HG03196 (cell line): ENCODE measurements around the gene AFG1L.
"Not testable (repeated sequence)": the region's sequence is repeated elsewhere in the genome, so short reads cannot be mapped to it uniquely, and the experiment has no call there.

ENCODE experiments used
- ATAC-seq: cut with Tn5 transposase; IDR thresholded peaks from one replicate; pipeline ENCODE4 v1.9.1; 2021; ENCODE audit not compliant: unreplicated experiment

AFG1L gene

DNA sequence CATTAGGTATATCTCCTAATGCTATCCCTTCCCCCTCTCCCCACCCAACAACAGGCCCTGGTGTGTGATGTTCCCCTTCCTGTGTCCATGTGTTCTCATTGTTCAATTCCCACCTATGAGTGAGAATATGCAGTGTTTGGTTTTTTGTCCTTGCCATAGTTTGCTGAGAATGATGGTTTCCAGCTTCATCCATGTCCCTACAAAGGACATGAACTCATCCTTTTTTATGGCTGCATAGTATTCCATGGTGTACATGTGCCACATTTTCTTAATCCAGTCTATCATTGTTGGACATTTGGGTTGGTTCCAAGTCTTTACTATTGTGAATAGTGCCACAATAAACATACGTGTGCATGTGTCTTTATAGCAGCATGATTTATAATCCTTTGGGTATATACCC is 154.9 kb downstream of the AFG1L start:
- ATAC-seq, result not testable (repeated sequence)

DNA sequence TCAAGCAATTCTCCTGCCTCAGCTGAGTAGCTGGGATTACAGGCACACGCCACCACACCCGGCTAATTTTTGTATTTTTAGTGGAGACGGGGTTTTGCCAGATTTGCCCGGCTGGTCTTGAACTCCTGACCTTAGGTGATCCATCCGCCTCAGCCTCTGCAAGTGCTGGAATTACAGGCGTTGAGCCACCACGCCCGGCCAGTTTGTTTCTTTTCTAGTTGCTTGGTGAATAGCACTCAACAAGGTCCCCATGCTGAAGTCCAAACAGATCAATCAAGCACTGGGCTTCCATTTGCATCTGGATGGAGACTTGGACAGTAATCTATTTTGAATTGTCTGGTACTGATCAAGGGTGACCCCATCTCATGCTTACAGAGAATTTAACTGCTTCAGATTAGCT is 157.0 kb downstream of the AFG1L start:
- ATAC-seq, result no peak

DNA sequence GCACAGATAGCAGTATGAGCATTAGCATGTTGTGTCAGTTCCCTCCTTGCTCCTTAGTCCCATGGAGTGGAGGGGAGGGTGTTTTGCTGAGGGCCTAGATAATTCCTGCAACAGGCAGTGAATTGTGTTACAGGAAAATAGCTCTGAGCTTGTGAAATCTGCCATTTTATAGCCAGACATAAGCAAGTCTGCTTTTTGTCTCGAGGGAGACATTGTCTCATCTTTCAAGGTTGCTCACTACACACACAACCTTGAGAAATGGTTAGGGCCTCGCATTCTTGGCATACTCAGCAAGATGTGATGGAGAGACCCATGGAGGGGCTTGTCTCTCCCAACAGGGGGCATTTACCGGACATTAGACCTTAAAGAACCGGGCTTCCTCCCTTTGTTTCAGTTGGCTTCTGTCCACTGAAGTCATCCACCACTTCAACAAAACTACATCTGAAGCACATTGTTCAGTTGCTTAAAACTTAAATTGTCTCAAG is 157.9 kb downstream of the AFG1L start:
- ATAC-seq, result no peak

DNA sequence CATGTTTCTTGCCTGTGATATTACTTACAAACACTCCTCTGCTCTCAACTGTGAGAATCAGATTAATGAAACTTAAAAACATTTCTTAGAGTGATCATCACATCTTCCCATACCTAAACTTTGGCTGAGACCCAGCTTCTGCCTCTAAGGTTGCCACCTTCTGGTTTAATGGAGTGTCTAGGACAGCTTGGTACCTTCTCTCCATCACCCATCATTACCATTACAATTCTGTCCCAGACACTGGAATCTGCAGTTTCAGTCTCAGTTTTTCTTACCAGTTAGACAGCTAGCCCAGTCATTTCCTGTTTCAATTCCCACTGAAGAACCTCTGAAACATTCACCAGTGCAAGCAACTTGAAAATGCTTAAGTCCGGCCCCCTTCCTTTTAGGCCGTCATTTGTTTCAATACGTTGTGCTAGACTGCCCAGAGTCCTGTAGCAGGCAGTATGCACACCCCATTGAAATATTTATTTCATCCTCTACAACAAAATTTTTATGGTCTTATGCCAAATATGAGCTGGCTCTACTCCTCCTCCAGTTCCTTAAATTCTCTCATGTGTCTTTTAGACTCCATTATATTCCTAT is 158.8 kb downstream of the AFG1L start:
- no peak for ATAC-seq

DNA sequence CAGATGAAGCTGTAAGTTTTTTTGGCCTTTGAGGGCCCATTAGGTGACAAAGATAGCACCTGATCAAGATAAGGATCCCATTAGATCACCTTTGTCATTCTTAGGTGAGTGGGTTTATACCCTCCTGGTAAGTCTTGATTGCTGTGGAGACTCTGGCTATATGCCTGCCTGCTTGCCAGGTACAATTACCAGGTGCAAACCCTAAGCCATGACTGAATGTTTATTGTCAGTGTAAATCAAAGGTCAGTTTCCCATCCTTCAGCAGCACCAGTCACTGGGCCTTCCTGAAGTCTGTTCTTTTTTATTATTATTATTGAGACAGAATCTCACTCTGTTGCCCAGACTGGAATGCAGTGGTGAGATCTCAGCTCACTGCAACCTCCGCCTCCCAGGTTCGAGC is 159.5 kb downstream of the AFG1L start:
- no peak for ATAC-seq

DNA sequence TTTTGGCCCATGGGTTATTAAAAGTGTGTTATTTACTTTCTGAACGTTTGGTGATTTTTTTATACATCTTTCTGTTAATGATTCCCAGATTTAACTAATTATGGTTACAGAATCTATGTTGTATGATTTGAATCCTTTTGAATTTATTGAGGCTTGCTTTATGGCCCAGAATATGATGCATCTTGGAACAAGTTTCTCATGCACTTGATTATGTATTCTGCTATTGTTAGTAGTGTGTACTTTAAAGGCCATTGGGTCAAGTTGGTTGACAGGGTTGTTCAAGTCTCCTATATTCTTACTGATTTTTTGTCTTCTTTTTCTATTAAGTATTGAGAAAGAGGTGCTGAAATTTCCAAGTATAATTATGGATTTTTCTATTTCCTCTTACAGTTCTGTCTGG is 160.8 kb downstream of the AFG1L start:
- ATAC-seq, result no peak

DNA sequence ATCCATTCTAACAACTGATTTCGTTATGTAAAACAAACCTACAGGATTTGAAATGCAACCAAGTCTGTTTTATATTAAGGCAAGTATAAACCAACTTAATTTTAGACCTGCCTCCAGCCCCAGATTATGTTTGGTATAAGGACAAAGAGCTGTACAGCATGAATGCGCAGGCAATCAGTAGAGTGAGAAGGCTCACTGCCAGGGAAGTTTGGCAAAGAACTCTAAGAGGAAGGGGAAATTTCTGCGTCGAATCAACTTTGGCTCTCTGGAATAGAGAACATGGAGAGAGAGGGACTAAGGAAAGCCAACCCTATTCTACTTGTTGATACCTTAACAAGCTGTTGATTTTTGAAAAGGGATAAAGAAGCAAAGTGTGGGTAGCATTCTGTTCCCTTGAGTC is 168.9 kb downstream of the AFG1L start:
- no peak for ATAC-seq

DNA sequence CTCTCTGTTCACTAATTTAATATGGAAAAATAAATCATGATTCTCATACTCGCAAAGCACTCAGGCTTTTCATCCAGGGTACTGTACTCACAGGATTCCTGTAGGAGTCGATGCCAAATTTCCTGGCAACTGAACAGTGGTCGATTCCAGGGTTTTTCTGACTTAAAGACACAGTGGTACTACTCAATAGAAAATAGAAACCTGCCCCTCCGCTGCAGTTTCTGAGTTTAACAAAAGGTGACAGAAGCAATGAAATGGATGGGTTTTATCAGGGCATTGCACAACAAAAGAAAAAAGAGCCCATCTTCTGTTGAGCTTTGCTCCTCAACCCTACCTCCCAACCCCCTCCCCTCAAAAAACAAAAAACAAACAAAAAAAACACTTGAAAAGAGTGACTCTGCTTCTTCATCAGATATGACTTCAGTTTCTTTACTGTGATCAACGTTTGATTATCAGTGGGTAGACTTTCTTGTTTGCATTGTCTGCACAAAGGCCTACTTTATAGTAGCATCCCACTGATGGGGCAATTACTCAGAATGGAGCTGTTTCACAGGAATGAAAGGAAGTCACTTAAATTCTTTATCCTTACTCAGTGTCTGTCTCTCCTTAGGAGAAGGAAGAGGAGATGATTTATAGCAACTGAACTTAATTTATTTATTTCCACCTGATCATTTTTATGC is 169.7 kb downstream of the AFG1L start:
- ATAC-seq, result no peak

DNA sequence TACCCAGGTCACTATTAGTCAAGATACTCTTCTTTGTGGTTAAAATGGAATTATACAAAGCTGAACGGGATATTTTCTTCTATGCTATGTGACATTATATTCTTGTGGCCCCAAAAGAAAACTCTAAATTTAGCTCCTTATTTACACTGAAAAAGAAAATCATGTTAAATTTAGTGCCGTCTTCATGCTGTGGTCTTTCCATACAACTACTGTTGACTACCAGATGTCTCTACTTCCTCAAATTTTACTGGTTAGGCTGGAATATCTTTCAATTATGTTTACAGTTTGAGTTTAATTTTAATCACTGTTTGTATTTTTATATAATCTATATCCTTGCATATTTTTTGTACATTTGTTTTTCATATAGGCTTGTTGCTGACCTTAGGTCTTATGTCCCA is 170.2 kb downstream of the AFG1L start:
- ATAC-seq, result no peak

DNA sequence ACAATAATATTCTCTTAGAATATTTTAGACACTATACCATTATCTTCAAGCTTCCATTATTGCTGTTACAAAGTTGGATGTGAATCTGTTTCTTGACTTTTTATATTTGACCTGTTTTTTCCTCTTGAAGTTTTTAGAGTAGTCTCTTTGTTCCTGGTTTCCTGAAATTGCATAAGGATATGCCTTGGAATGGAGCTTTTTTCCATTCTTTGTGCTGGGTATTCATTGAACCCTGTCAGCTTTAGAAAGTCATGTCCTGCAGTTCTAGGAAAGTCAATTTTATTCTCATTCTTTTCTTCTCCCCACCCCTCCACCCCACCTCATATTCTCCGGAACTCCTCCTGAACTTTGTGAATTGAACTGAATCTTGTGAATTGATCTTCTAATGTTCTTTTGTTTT is 173.5 kb downstream of the AFG1L start:
- no peak for ATAC-seq

DNA sequence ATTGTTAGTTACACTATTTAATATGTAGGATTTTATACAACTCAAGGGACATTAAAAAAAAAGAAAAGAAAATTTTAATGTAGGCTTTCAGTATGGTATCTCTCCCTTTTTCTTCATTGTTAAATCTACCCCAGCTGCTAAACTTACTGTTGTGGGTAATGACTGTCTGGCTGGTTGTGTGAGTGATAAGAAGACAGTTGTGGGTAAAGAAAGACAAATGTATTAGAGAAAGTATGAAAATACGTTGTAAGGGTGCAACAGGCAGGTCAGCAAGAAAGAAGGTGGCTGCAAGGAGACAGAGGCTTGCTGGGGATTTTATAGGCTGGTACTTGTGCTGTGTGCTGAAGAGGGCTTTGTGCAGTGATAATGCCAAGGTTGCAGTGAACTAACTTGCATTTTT is 174.5 kb downstream of the AFG1L start:
- ATAC-seq, result no peak

DNA sequence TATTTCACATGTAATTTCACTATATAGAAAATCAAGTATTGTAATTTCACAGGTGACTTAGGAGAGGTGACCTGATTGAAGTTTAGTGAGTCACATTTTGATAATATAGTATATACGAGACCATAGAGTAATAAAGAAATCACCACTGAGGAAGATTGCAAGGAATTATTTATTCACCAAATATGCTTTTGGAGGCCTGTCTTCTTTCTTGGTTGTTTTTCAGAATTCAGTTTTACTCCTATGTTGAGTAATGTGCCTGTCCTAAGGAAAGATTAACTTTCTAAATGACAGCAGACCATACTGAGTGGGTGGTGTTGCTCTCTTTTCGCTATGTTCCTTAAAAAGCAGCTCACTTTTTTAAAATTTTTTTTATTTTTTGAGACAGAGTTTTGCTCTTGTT is 178.3 kb downstream of the AFG1L start:
- no peak for ATAC-seq

DNA sequence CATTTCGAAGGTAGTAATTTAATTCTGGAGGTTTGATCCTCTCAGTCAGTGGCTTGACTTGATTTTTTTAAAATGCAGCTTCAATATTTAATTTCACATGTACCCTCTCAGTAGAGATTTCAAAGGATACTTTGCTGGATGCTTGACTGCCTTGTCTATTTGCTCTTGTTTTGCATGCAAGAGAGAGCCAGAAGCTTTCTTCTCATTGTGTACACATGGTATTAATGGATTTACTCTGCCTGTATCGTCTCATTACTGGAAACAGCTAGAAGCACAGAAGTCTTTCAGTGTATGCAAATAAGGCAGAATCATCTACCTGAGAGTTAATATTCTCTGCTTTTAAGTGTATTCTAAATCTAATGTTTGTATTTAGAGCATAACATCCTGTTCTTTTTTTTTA is 181.5 kb downstream of the AFG1L start:
- ATAC-seq, result no peak

DNA sequence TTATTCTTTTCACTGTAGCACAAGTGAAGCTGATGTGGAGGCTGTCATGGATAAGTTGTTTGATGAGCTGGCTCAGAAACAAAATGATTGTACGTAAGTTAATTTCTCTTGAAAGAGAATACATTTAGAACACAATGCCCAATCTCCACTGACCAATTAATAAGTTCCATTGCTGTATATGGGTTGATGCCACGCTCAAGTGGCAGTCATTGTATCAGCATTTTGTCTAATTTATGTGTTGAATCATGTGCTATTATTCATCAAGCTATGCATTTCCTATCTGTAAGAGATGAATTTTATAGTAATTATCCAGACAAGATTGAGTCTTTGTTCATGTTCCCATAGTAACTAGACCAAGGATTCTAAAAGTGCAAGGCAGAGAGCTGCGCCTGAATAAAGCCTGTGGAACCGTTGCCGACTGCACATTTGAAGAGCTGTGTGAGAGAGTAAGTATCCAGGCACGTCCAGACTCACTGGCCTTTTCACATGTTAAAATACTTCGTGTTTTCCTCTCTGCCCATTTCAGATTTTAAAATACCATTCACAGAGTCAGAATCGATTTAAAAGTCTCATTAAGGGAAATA is 182.1 kb downstream of the AFG1L start:
- no peak for ATAC-seq

DNA sequence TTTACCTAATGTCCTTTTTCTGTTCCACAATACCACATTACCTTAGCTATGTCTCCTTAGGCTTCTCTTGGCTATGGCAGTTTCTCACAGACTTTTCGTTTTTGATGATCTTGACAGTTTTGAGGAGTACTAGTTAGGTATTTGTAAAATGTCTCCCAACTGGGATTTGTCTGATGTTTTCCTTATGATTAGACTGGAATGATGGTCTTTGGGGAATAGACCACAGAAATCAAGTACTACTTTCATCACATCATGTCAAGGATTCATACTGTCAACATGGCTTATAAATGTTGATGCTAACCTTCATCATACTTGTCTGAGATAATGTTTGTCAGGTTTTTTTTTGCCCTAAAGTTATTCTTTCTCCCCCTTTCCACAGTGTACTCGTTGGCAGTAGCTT is 187.7 kb downstream of the AFG1L start:
- no peak for ATAC-seq

DNA sequence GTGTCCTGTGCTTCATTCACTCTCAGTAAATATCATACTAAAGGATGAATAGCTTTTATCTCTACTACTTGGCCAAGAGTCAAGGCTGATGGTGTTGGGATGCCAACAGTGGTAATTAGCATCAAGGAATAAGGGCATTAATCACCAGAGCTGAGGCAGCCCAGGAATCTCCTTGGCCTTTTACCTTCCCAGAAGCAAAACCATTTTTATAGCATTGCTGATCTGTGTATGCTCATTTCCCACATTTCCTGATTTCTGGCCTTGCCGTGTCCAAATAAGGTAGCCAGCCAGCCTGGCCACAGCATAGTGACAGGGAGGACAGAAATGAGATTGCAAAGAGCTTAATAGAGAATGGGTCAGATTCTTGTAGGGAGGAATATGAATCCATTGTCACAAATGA is 189.2 kb downstream of the AFG1L start:
- no peak for ATAC-seq

DNA sequence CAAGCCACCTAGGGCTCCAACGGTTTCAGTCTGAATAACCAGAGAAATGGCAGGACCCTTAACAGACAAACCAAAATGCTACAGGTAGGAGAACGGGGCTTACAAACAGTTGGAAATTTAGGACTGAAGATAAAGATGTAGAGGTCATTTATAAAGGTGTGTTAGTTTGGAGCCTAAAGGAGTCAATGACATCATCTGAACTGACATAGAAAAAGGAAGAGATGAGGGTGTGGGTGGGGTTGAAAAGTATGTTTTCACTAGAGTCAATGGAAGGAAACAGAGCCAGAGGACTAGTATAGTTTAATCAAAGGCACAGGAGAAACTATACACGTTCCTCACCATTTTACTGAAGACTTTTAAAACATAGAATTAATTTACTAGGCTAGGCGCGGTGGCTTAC is 194.8 kb downstream of the AFG1L start:
- no peak for ATAC-seq

DNA sequence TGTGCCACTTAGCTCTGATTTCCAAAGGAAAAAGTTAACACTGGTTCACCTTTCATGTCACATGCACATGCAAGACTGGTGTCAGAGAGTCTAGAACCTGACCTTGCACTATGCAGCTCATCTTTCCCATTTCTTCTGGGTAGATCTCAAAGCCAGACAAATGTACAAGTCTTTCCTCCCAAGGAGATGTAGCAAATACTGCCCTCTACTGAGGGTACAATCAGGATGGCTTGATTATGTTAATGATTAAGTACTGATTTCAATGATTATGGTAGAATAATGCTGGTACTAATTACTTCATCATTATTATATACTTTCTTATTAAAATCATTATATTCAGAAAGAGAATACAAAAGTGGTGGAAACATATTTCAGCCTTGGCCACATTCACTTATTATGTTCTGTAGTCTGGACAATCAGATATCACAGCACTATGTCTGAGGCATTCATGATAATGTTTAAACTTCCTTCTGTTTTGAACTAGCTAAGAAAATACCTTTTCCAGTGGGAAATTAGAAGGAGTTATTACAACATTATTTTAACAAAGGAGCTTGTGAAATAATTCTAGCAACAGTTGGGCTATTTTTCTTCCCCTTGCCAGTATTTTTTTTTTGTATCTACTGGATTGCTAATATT is 197.4 kb downstream of the AFG1L start:
- ATAC-seq, result no peak

DNA sequence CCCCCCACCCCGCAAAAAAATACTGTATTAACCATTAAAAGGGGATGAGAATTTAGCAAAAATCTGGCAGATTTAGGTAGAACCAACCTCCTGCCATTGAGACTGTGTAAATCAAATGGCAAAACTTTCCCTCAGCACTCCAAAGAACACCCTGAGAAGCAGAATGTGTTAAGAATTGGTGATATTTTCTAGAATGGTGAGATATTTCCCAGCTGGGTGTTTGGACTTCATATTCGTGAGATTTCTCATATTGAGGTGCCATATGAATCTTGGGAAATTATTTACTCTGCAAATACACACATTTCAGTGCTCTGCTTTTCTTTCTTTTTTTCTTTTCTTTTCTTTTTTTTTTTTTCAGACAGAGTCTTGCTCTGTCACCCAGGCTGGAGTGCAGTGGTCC is 199.6 kb downstream of the AFG1L start:
- ATAC-seq, result no peak

DNA sequence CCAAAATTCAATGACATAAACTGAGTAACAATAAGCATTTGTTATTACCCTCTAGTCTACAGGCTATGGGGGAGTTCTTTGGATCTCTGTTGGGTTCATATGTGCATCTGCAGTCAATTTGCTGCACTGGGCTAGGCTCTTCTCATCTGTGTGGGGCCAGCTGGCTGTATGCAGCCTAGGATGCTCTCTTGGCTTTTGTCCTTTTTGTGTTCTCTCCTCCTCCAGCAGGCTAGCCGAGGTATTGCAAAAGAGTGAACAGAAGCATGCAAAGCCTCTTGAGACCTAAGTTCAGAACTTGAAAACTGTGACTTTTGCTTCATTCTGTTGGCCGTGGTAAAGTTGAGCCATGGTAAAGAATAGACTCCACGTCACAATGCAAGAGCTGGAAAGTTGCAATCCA is 203.0 kb downstream of the AFG1L start:
- ATAC-seq, result no peak

DNA sequence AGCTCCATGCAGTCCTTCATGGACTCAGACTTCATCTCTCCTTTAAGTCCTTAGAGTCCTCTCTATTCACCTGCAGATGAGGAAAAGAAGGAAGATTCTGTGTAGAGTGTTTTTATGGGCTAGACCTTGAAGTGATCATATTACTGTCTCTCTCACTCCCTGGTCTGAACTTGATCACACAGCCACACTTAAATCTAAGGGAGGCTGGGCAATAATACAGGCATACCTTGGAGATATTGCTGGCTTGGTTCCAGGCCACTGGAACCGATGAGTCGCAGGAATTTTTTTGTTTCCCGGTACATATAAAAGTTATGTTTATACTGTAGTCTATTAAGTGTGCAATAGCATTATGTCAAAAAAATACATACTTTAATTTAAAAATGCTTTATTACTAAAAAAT is 206.7 kb downstream of the AFG1L start:
- ATAC-seq, result no peak

DNA sequence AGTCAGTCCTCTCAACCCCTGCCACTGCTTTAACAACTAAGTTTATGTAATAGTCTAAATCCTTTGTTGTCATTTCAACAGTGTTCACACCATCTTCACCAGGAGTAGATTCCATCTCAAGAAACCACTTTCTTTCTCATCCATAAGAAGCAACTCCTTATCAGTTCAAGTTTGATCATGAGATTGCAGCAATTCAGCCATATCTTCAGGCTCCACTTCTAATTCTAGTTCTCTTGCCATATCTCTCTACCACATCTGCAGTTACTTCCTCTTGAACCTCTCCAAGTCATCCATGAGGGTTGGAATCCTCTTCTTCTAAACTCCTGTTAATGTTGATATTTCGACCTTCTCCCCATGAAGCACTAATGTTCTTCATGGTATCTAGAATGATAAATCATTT is 208.0 kb downstream of the AFG1L start:
- no peak for ATAC-seq
